GM21515 (cell line): Measurements from ENCODE around the gene LRRC26.

Source experiments
- ATAC-seq: cut with Tn5 transposase; IDR thresholded peaks from one replicate; pipeline ENCODE4 v1.9.1; 2021; ENCODE audit not compliant: unreplicated experiment

Gene LRRC26

DNA sequence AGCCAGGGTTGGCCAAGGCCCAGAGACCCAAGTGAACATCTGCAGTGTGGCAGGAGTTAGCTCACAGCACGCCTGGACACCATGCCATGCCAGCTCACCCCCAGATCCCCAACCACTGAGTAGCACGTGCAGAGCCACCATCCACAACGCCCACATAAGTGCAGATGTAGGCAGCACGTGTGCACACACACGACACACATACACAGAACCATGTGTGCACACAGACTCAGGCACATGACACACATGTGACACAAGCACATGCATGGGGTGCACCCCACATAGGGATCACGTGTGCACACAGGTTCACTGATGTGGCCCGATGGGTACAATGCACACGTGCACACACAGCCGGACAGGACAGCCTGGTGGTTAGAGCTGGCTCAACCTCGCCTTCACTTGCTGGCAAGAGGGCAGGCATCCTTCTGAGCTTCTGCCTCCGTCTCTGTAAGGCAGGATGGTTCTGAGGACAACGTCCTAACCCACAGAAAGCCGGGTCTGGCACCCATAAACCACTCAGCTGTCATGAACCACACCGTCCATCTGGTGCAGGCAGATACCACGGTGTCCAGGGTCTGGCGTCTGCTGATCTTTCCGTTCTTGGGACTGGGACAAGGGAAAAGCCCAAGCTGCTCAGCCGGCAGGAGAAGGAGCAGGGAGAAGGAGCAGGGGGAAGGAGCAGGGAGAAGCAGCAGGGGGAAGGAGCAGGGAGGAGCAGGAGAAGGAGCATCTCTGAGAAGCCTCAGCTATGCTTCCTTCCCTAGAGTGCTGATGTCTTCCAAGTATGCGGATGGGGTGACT, 12.0 kb downstream of the LRRC26 start:
- no peak for ATAC-seq

DNA sequence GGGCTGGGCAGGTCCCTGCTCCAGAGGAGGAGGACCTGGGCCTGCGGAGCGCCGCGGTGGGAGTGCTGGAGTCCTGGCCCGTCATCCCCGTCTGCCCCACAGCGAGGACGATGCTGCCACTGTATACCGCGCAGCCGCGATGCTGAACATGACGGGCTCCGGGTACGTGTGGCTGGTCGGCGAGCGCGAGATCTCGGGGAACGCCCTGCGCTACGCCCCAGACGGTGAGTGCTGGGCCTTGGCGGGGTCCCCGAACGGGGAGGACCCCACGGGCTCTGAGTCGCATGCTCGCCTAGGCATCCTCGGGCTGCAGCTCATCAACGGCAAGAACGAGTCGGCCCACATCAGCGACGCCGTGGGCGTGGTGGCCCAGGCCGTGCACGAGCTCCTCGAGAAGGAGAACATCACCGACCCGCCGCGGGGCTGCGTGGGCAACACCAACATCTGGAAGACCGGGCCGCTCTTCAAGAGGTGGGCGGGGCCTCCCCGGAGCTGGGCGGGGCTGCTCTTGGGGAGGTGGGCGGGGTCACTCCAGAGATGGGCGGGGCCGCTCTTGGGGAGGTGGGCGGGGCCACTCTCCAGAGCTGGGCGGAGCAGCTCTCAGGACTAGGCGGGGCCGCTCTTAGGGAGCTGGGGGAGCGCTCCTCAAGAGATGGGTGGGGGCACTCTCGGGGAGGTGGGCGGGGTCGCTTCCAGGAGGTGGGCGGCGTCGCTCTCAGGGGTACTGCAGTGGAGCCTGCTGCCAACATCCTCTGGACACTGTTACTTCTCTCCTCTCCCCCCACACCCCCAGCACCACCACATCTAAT, 13.1 kb downstream of the LRRC26 start:
- no peak for ATAC-seq

DNA sequence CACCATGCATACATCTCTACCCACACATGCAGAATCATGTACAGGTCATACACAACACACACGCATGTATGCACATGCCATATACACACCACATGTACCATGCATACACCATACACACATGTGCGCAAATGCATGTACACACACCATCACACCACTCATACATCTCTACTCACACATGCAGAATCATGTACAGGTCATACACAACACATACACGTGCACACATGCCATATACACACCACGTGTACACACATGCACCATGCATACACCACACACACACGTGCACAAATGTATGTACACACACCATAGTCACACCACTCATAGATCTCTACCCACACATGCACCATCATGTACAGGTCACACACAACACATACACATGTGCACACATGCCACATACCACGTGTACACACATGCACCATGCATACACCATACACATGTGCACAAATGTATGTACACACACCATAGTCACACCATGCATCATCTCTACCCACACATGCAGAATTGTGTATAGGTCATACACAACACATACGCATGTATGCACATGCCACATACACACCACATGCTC, 16.9 kb downstream of the LRRC26 start:
- no peak for ATAC-seq

DNA sequence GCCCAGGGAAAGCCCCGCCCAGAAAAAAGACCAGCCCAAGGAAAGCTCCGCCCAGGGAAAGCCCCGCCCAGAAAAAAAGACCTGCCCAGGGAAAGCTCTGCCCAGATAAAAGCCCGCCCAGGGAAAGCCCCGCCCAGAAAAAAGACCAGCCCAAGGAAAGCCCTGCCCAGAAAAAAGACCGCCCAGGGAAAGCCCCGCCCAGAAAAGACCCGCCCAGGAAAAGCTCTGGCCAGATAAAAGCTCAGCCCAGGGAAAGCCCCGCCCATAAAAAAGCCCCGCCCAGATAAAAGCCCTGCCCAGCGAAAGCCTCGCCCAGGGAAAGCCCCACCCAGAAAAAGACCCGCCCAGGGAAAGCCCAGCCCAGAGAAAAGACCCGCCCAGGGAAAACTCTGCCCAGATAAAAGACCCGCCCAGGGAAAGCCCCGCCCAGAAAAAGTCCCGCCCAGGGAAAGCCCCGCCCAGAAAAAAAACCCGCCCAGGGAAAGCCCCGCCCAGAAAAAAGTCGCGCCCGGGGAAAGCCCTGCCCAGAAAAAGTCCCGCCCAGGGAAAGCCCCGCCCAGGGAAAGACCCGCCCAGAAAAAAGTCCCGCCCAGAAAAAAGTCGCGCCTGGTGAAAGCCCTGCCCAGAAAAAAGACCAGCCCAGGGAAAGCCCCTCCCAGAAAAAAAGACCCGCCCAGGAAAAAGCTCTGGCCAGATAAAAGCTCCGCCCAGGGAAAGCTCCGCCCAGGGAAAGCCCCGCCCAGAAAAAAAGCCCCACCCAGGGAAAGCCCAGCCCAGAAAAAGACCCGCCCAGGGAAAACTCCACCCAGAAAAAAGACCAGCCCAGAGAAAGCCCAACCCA, 19.0 kb downstream of the LRRC26 start:
- ATAC-seq: peak; percentile 42

DNA sequence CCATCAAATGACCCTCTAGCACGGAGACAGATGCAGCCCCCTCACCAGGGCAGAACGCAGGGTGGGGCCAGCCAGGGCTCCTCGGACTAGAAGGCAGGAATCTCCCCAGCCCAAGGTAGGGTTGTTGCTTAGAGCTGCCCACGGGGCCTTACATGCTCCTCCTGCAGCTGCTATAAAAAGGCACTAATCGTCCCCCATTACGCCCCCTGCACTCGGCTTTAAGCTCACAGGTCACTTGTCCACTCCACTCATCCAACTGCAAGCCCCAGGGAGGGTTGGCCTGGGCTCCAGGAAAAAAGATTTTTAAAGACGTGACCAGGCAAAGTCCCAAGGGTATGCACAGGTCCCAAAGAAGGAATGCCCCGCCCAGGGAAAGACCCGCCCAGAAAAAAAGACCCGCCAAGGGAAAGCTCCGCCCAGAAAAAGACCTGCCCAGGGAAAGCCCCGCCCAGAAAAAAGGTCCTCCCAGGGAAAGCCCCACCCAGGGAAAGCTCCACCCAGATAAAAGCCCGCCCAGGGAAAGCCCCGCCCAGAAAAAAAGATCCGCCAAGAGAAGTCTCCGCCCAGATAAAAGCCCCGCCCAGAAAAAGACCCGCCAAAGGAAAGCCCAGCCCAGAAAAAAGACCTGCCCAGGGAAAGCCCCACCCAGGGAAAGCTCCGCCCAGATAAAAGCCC, 19.8 kb downstream of the LRRC26 start:
- peak; percentile 22 for ATAC-seq

DNA sequence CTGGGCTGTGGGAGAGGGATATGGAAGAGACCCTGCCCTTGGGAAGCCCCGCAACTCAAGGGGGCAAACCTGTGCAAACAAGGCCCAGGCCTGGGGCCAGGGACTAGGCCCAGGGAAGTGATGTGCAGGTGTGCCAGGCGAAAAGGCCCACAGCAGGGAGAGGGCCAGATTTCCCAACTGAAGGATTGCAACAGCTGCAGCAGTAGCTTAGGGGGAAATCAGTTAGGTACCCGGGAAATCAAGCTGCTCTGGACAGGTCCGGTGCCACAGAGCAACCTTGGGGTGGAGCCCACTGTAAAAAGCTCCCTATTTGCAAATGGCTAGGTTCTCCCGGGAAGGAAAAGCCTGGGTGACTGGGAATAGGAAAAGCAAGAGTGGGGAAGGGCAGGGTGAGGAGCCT, 20.5 kb downstream of the LRRC26 start:
- no peak for ATAC-seq

DNA sequence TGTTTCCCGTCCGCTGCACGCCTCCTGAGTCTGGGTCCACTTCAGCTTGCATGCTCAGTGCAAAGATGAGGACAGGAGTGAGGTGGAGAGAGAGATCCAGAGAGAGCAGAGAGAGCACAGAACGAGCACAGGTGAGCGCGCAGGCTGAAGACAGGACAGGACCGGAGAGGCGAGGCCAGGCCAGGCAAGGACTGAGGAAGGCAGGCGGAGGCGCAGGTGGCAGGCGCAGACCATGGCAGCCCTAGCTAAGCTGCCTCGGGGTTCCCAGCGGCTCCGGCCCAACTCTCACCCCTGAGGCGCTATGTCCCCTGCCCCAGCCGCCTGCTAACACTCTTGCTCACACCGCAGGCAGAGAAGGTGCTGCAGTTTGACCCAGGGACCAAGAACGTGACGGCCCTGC, 21.2 kb downstream of the LRRC26 start:
- no peak for ATAC-seq

DNA sequence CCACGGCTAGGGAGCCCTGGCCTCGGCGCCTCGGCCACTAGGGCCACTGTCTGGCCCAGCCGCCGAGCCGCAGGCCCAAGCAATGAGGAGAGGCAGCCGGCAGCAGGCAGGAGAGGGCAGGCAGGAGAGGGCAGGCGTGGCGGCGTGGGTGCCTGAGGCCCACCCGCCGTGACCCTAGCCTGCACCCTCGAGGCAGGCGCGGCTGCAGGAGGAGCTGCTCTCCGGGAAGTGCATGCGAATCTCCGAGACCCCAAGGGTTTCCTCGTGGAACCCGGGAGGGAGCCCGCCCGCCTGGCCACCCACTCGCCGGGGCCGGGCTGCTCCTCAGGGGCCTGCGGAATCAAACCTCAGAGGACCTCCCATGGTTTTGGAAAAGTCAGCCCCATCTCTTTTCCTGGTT, 21.6 kb downstream of the LRRC26 start:
- no peak for ATAC-seq

DNA sequence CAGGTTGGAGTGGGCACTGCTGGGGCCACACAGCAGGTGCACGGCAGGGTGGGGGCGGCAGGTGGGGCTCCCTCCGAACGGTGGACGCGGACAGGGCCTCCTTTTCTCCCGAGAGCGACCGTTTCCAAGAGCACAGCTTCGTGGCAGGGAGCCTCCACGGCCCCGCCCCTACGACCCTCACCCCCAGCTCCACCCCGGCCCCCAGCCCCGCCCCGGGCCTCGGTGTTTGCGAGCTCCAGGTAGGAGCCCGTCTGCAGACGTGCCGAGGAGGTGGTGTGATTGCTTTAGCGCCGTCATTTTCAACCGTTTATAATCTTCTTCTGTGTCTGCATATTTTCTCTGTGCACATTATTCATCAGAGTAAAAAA, 22.1 kb downstream of the LRRC26 start:
- no peak for ATAC-seq

DNA sequence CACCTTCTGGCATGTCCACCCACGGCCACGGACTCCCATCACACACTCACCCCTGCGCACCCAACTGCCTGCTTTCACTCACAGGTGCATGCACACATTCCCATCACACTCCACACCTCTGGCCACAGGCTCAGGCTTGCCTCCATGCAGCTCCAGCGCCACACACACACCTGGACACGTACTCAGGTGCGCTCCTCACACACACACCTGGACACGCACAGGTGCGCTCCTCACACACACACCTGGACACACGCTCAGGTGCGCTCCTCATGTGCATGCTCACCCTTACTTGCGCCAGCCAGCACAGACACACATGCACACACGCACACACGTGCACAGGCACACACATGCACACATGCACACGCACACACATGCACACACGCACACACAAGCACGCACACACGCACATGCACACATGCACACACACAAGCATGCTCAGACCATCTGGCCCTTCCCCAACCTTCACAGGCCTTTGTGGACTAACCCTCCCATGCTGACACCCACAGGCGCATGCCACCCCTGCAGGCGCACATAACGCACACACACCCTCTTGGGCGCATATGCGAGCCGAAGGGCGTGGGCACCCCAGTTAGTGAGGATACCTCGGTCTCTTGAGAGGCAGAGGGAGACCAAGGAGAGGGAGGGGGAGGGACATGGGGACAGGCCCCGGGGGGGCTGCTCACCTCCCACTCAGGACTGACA, 22.6 kb downstream of the LRRC26 start:
- no peak for ATAC-seq

DNA sequence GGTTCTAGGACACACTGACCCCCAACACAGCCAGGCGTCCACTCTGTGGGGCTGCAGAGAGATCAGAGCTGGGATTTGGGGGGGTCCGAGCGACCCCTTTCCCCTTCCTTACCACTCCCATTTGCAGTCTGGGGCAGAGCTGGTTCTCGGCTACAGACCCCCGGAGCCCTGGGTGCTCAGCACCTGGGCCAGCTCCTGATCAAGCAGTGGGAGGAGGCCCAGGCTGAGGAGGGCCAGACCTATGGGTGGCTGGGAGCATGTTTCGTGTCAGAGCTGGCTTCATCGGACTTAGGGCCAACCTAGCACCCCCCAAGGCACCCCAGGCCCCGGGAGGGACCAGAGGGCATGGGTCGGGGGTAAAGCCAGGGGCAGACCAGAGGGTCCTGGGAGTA, 23.3 kb downstream of the LRRC26 start:
- ATAC-seq: no peak

DNA sequence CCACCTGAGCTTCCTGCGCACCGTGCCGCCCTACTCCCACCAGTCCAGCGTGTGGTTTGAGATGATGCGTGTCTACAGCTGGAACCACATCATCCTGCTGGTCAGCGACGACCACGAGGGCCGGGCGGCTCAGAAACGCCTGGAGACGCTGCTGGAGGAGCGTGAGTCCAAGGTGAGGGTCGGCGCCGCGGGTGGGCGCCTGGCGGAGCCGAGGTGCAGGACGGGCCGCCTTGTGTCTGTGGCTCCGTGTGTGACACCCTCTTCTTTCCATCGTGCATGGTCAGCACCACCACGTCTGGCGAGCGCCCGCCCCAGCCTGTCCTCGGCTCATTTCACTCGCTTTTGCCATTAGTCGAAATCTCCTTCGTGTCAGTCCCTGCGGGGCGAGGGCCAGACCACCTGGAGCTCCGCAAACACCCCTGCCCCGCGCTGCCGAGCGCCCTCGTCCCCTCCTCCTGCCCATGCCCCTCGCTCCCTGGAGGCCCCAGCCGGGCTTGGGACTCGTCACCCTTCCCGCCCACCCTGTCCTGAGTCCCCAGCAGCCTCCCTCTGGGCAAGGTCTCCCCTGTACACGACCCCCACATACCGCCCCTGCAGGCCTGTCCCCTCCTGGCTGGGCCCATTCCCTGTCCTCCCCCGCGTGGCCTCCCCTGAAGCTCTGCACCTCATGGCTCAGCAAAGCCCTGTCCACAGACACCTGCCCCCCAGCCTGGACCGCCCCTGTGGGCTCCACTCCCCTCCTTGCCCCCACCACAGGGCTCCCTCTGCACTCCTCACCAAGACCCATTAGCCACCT, 23.9 kb downstream of the LRRC26 start:
- ATAC-seq: no peak

DNA sequence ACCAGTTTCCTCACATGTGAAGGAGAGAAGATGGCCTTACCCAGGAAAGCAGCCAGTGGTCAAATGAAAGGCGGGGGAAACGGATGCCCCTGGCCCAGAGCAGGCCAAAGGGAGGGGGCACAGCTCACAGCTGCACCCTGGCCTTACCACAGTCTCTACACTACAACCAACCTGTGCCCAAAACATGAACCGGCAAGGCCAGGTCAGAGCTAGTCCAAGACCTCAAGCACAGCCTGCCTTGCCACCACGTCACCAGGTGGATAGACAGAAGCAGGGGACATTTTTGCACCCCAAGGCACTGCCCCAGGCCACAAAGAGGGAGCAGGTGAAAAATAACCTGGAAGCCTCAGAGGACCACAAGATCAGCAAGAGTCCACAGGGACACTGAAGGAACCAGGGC, 26.4 kb downstream of the LRRC26 start:
- no peak for ATAC-seq

DNA sequence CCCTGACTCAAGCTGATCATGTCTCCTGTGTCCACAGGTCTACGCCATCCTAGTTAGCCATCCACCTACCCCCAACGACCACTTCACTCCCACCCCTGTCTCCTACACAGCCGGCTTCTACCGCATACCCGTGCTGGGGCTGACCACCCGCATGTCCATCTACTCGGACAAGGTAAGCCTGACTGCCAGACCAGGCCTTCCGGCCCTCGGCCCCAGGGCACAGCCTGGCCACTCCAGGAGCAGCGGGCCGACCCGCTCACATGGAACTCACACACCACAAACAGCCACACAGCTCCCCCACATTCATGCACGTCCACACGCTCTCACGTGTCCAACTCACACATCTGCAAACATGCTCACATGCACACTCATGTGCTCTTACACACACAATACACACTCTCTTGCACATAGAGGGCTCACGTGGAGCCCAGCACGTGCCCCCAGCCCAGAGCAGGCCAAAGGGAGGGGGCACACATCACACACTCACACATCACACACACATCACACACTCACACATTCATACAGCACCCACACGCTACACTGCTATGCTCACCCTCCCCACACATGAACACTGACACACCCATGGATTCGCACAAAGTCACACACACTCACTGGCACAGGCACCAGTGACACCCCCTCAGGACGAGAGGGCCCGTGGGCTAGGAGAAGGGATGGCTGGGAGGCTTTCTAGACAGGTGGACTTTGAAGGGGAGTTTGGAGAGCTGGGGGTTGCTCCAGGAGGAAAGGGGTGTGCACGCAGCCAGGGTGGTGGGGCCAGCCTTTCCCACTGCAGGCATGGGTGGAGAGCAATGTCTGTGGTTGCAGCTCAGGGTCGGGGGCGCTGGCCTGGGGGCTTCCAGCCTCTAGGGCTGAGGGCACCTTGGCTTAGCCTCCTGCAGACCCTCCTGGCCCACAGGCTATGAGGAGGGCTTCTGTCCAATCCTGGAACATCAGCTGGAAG, 27.6 kb downstream of the LRRC26 start:
- ATAC-seq: no peak

DNA sequence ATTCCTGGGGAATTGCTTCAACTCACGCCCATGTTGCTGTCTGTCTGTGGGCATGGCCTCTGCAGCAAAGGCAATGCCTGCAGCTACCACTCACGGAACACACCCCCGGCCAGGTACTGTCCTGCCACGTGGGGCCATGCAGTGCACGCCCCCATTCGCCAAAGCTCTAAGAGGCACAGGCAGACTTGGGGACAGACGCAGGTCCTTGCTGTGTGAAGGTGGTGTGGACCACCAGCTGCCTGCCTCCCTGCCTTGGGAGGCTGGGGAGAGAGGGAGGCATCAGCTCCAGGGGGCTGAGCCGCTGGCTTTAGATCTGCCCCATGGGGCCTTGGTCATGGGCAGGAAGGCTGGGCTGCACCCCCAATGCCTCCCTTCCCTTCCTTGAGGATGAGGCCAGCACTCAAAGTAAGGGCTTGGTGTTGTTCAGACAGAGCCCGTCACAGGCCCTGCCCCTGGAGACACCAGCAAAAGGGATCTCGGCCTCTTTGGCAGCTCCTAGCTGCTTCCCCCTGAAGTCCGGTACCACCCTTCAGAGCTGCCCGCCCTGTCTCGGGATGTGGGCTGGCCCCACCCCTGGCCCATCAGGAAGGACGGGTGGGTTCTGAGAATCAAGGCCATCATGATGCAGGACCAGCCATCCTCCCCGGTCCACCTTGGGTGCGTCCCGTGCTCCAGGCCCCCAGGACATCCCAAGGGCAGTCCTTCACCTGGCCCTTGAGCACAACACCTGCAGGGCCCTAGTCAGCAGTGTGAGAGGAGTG, 28.6 kb downstream of the LRRC26 start:
- no peak for ATAC-seq

DNA sequence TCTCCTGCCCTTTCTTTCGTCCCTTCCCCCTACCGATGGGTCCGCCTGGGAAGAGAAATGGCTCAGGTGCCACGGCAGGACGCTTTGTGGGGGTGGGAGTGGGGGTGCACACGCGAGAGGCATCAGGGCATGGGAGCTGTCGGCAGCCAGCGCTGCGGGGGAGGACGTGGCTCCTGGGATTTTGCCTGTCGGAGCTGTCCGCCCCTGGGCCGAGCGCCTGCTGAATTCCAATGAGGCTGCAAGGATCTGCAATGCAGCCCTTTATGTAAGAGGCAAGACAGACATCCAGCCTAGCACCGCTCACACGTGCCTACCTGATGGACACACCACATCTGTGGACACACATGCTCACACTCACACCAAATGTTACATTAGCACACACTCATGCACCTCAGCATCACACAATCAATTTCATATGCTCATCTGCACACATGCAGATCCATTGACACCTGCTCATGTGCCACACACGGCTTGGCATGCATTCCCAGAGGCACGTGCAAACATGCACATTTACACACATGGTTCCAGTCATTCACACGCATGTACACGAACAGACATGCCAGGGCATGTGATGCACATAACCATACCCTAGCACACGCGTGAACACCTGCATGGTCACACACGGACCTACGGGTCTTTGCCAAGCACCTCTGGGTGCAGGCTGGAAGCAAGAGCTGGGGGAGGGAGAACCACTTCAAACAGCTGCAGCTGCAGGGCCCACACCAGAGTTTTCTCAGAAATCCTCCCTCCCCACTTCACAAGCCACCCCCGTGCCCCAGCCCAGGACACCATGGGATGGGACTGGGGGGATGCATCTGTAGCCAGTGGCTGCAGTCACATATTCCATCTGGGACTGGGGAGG, 29.5 kb downstream of the LRRC26 start:
- ATAC-seq: no peak
